GM19351 (cell line): ENCODE measurements around the gene TMC3.

Source experiments
- ATAC-seq: cut with Tn5 transposase; IDR thresholded peaks from one replicate; pipeline ENCODE4 v1.9.1; 2021; ENCODE audit warnings: mild to moderate bottlenecking, moderate library complexity; ENCODE audit not compliant: unreplicated experiment

Gene TMC3

DNA sequence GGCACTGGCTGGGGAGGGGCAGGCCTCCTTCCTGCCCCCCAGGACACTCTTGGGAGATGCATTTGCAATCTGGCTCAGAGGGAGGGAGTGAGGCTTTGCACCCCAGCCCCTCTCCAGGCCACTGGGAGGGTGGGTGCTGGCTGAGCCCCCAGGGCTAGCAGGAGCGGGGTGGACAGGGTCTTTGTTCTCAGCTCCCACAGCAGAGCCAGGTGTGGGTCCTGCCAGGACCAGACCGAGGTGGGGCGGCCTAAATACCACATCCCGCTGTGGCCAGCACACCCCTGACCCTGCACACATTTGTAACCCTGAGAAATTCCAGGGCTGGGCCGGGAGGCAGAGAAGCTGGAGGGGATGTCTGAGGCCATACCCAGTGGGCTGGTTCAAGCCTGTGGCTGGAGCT is 91.1 kb downstream of the TMC3 start:
- ATAC-seq = no peak

DNA sequence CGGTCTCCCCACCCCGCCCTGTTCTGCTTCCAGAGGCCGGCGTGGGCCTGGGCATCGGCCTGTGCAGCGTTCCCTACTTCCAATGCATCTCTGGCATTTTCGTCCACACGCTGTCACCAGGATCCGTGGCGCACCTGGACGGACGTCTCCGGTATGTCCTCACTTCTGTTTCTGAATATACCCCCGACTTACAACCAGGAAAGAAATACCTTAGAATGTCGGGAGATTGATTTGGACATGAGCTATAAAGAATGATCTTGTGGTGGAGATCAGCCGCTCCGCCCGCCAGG is 91.5 kb downstream of the TMC3 start:
- ATAC-seq = no peak

DNA sequence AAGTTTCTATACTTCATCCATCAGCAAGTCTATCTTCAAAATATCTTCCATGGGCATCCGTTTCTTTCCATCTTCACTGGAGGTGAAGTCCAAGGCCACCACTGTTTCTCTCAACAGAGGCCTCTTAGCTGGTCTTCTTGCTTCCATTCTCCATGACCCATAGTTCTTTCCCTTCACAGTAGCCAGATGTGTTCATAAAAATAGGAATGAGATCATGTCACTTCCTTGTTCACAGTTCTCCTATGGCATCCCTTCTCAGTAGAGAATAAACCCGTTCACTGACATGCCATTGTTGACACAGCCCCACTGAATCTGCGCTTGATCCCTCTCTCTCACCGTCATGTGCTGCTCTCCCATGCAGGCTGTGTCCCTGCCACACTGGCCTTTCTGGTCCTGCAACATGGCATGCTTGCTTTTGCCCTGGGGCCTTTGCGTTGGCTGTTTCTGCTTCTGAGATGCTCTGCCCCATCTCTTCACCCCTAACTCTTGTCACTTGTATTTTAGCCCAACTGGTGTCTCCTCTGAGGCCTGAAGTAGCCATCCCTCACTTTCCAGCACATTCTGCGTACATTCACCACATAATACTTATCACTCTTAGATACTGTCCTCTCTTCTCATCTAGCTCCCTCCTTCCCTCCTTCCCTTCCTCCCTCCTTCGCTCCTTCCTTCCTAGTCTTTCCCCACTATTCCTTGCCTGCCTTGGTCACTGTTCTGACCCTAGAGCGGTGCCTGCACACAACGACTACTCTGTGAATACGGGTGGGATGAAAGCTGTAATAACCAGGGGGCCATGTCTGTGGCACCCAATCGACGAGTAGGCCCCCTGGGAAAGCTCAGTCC is 92.0 kb downstream of the TMC3 start:
- no peak for ATAC-seq

DNA sequence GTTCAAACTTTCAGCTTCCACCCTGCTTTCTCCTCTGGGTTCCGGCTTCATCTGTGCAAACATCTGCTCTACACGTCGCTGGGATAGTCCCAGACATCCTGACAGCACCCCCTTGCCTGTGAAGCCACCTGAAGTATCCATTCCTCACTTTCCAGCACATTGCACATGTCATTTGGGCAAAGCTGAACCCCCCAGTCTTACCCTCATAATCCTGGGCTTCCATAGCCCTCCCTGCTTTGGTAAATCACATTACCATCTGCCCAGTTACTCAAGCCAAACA is 92.6 kb downstream of the TMC3 start:
- ATAC-seq = no peak
